Measurements from ENCODE around the gene TRIM28.

- TF ChIP-seq EZH2 (IDR thresholded peaks at IDR 0.05; ENCODE audit: borderline replicate concordance, insufficient read depth, low read length, poor library complexity, severe bottlenecking) (no peak), CTCF (IDR thresholded peaks at IDR 0.05; ENCODE audit: poor library complexity, severe bottlenecking) (no peak), REST (IDR thresholded peaks at IDR 0.05; ENCODE audit: borderline replicate concordance) (no peak), SMC3 (conservative IDR thresholded peaks at IDR 0.05; ENCODE audit: poor library complexity) (no peak)
These were observed 23.1 kb downstream of the TRIM28 start for GRCh38 chr19:58566989-58567388.
